RCC 7860 (cell line): Measurements from ENCODE around the gene SMIM28.

Source experiments
- DNase-seq: peaks from one replicate; pipeline ENCODE4 v3.0.0-alpha.2; 2015; ENCODE audit warnings: low spot score
- FAIRE-seq: peaks from 2 replicates; lab custom pipeline; 2012; peaks lifted over from hg19 to GRCh38; lab: Jason Lieb, UNC

Gene SMIM28

GRCh38 chr6:138426500-138427123, 48.9 kb downstream of the SMIM28 start:
- FAIRE-seq (no peak), DNase-seq (no peak)

GRCh38 chr6:138427701-138428100, 50.0 kb downstream of the SMIM28 start:
- FAIRE-seq (no peak), DNase-seq (no peak)

- FAIRE-seq = peak; percentile 74
- peak; percentile 40 for DNase-seq
These were observed 51.4 kb downstream of the SMIM28 start for GRCh38 chr6:138428944-138429598.

- no peak for DNase-seq
- FAIRE-seq = no peak
These were observed 52.1 kb downstream of the SMIM28 start for GRCh38 chr6:138429761-138430160.

- DNase-seq = no peak
- no peak for FAIRE-seq
These were observed 52.8 kb downstream of the SMIM28 start for GRCh38 chr6:138430361-138431145.

- DNase-seq (no peak), FAIRE-seq (no peak)
These were observed 53.8 kb downstream of the SMIM28 start for GRCh38 chr6:138431256-138432062.

GRCh38 chr6:138432063-138432356, 54.3 kb downstream of the SMIM28 start:
- FAIRE-seq (no peak), DNase-seq (no peak)
